Stimulated activated CD8-positive, alpha-beta memory T cell treated with anti-CD3 and anti-CD28 coated beads, Interleukin-15, amount 100 ng/mL, for 24 hours (primary cell): ENCODE data around the gene RGS11.
"Not testable (repeated sequence)": the region's sequence is repeated elsewhere in the genome, so short reads cannot be mapped to it uniquely, and the experiment has no call there.

Experiments
- DNase-seq: peaks from one replicate; pipeline ENCODE4 v3.0.0-alpha.2; 2020; ENCODE audit warnings: low read depth

The RGS11 gene

GRCh38 chr16:280552-280951 is 4.8 kb upstream of the RGS11 start, which contains the start of gene ARHGDIG:
ARHGDIG (plus strand) TSS chr16:280591; CDS start chr16:280681, 90 bp downstream.
- no peak for DNase-seq

- DNase-seq, result no peak
Measured at GRCh38 chr16:280005-280460, 4.3 kb upstream of the RGS11 start.

- no peak for DNase-seq
Measured at GRCh38 chr16:279531-279930, 3.8 kb upstream of the RGS11 start.

- no peak for DNase-seq
Measured at GRCh38 chr16:278863-279366, 3.2 kb upstream of the RGS11 start.

GRCh38 chr16:276426-277077 is 808 bp upstream of the RGS11 start:
- no peak for DNase-seq

- no peak for DNase-seq
Measured at GRCh38 chr16:275041-275641, 603 bp downstream of the RGS11 start.

GRCh38 chr16:273547-274421 is 2.0 kb downstream of the RGS11 start:
- DNase-seq, result no peak

GRCh38 chr16:272633-273546 is 2.9 kb downstream of the RGS11 start:
- DNase-seq, result no peak

- DNase-seq, result no peak
Measured at GRCh38 chr16:270381-271255, 5.1 kb downstream of the RGS11 start.

GRCh38 chr16:269061-269796 is 6.5 kb downstream of the RGS11 start:
- DNase-seq, result no peak

- DNase-seq, result no peak
Measured at GRCh38 chr16:268141-269053, 7.3 kb downstream of the RGS11 start.

GRCh38 chr16:267562-267961 is 8.2 kb downstream of the RGS11 start:
- not testable (repeated sequence) for DNase-seq

GRCh38 chr16:266258-267164 is 9.2 kb downstream of the RGS11 start:
- no peak for DNase-seq

GRCh38 chr16:265711-266110 is 10.0 kb downstream of the RGS11 start:
- no peak for DNase-seq

GRCh38 chr16:265002-265529 is 10.7 kb downstream of the RGS11 start:
- DNase-seq, result no peak

GRCh38 chr16:264440-264951 is 11.2 kb downstream of the RGS11 start:
- DNase-seq, result no peak

GRCh38 chr16:263944-264343 is 11.8 kb downstream of the RGS11 start:
- no peak for DNase-seq
